ENCODE measurements around the gene SHISAL1. TPM values are rescaled to one million over a fixed set of nuclear protein-coding genes. Genes with fewer than 3 reads are reported as not detected.

Gene SHISAL1
- total RNA-seq, 2 donors from 2014 or later = 0.42 to 0.95 TPM

DNA sequence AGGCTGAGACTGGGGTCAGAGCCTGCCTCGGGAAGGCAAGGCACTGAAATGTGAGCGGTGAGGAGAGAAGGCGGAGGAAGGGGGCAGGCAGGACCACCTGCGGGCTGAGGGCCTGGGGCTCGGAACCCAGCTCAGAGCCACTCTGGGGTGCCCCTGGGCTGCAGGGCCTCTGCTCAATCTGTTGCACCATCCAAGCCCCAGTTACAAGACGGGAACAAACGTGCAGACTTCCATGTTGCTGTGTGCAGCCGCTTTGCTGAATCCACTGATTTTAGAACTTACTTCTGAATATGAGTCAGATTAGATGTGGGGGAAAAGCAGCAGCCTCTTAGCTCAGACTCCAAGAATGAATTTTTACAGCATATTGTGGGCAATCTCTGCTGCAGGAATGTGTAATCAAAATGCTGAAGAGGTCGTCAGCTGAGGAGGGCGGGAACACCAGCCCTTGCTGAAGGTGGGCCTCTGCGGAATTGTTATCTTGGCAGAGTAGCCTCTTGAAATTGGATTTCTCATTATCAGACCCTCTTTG is 110.4 kb downstream of the SHISAL1 start:
- no peaks in the 10 kb centered on the region for H3K27me3 Mint-ChIP-seq (ENCODE audit: insufficient read depth)
- Histone ChIP-seq H3K27ac (ENCODE audit: low read depth, low read length) (no peak overlapping the region), H3K4me1 (ENCODE audit: control insufficient read depth, insufficient read depth, low read length) (no peaks in the 10 kb centered on the region), H3K9ac (ENCODE audit: extremely low read depth, low read length, poor library complexity, severe bottlenecking) (no peak overlapping the region), H3K27me3 (ENCODE audit: control insufficient read depth, insufficient read depth, low read length, poor library complexity, severe bottlenecking) (no peaks in the 10 kb centered on the region), H3K4me3 (ENCODE audit: low read length) (no peak overlapping the region), H3K9me3 (ENCODE audit: control insufficient read depth, low read length) (no peaks in the 10 kb centered on the region), H3K36me3 (ENCODE audit: control insufficient read depth, insufficient read depth, low read length) (no peaks in the 10 kb centered on the region)
- WGBS, 2 experiments (ENCODE audit: insufficient coverage in 1 of 2, insufficient read length in 1 of 2) = 81 to 82% methylated on average over 7 to 11 of the region's 11 CpGs
- H3K9me3 Mint-ChIP-seq = no peaks in the 10 kb centered on the region
- no peaks in the 10 kb centered on the region for H3K36me3 Mint-ChIP-seq (ENCODE audit: low read depth)
- DNase-seq = no peak
- H3K4me1 Mint-ChIP-seq = peaks cover 5% of the 10 kb centered on the region
- TF ChIP-seq, protein P1, sequence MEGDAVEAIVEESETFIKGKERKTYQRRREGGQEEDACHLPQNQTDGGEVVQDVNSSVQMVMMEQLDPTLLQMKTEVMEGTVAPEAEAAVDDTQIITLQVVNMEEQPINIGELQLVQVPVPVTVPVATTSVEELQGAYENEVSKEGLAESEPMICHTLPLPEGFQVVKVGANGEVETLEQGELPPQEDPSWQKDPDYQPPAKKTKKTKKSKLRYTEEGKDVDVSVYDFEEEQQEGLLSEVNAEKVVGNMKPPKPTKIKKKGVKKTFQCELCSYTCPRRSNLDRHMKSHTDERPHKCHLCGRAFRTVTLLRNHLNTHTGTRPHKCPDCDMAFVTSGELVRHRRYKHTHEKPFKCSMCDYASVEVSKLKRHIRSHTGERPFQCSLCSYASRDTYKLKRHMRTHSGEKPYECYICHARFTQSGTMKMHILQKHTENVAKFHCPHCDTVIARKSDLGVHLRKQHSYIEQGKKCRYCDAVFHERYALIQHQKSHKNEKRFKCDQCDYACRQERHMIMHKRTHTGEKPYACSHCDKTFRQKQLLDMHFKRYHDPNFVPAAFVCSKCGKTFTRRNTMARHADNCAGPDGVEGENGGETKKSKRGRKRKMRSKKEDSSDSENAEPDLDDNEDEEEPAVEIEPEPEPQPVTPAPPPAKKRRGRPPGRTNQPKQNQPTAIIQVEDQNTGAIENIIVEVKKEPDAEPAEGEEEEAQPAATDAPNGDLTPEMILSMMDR (conservative IDR thresholded peaks at IDR 0.05) = no peak
- H3K4me3 Mint-ChIP-seq = no peak overlapping the region
- H3K27ac Mint-ChIP-seq = no peak overlapping the region

DNA sequence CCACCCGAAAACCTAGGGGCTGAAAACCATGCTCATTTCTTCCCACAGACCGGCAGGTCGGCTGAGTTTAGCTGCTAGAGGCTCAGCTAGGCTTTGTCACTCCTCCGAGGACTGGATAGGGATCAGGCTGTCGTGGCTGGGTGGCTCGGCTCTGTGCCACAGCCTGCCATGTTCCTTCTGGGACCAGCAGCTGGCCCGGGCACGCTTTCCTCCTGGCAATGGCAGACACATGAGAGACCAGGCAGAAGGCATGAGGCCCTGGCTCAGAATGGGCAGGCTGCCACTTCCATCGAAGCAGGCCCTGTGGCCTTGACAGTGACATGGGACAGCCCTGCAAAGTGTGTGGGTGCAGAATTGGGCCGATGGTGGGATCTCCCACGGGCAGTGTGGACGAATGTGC is 111.1 kb downstream of the SHISAL1 start:
- no peak overlapping the region for H3K9ac ChIP-seq (ENCODE audit: extremely low read depth, low read length, poor library complexity, severe bottlenecking)
- WGBS, 2 experiments (ENCODE audit: insufficient coverage in 1 of 2, insufficient read length in 1 of 2) = 95 to 96% methylated on average over 7 to 12 of the region's 12 CpGs
- no peak overlapping the region for H3K27ac Mint-ChIP-seq
- no peaks in the 10 kb centered on the region for H3K27me3 ChIP-seq (ENCODE audit: control insufficient read depth, insufficient read depth, low read length, poor library complexity, severe bottlenecking)
- H3K4me1 ChIP-seq (ENCODE audit: control insufficient read depth, insufficient read depth, low read length) = no peaks in the 10 kb centered on the region
- no peaks in the 10 kb centered on the region for H3K36me3 Mint-ChIP-seq (ENCODE audit: low read depth)
- no peak overlapping the region for H3K27ac ChIP-seq (ENCODE audit: low read depth, low read length)
- TF ChIP-seq, protein P1 (conservative IDR thresholded peaks at IDR 0.05) = no peak
- no peaks in the 10 kb centered on the region for H3K36me3 ChIP-seq (ENCODE audit: control insufficient read depth, insufficient read depth, low read length)
- no peaks in the 10 kb centered on the region for H3K9me3 ChIP-seq (ENCODE audit: control insufficient read depth, low read length)
- H3K27me3 Mint-ChIP-seq (ENCODE audit: insufficient read depth) = no peaks in the 10 kb centered on the region
- no peak for DNase-seq
- H3K9me3 Mint-ChIP-seq = no peaks in the 10 kb centered on the region
- H3K4me3 ChIP-seq (ENCODE audit: low read length) = no peak overlapping the region
- H3K4me1 Mint-ChIP-seq = peaks cover 5% of the 10 kb centered on the region
- no peak overlapping the region for H3K4me3 Mint-ChIP-seq

DNA sequence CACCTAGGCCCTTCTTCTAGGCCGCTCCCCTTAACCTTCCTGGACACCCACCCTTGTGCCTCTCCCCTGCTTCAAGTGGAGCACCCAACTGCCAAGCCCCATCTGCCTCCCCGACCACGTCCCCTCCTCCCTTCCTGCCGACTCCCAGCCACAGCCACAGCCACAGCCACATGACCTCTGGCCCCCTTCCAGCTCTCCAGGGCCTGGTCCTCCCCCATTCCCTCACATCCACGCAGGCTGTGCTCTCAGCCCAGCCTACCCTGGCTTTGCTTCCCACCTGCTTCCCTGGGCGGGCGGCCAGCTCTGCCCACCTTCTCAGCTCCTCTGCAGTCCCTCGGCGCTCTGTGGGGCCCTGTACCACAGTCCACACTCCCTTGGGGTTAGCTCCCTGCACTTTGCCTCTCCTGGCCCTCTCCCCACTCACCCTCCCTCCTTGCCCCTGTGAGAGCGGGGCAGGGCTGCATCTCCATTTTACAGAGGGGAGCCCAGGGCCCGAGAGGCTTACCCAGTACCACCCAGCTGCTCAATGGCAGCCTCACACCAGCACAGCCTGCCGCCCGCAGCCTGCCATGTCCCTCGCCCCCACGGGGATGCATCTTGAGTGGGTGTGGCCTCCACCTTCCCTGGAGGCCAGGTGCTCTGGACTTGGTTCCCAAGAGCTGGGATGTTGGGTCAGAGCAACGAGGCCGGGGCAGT is 111.7 kb downstream of the SHISAL1 start:
- no peak overlapping the region for H3K9ac ChIP-seq (ENCODE audit: extremely low read depth, low read length, poor library complexity, severe bottlenecking)
- H3K36me3 Mint-ChIP-seq (ENCODE audit: low read depth) = no peaks in the 10 kb centered on the region
- no peaks in the 10 kb centered on the region for H3K27me3 Mint-ChIP-seq (ENCODE audit: insufficient read depth)
- H3K9me3 ChIP-seq (ENCODE audit: control insufficient read depth, low read length) = no peaks in the 10 kb centered on the region
- no peaks in the 10 kb centered on the region for H3K9me3 Mint-ChIP-seq
- H3K4me3 ChIP-seq (ENCODE audit: low read length) = no peak overlapping the region
- TF ChIP-seq, protein P1 (conservative IDR thresholded peaks at IDR 0.05) = no peak
- 85 to 93% methylated on average over 4 to 17 of the region's 17 CpGs for WGBS, 2 experiments (ENCODE audit: insufficient coverage in 1 of 2, insufficient read length in 1 of 2)
- no peak overlapping the region for H3K27ac Mint-ChIP-seq
- no peaks in the 10 kb centered on the region for H3K4me1 ChIP-seq (ENCODE audit: control insufficient read depth, insufficient read depth, low read length)
- peaks cover 6% of the 10 kb centered on the region for H3K4me1 Mint-ChIP-seq
- H3K36me3 ChIP-seq (ENCODE audit: control insufficient read depth, insufficient read depth, low read length) = no peaks in the 10 kb centered on the region
- no peak overlapping the region for H3K4me3 Mint-ChIP-seq
- no peak for DNase-seq
- H3K27me3 ChIP-seq (ENCODE audit: control insufficient read depth, insufficient read depth, low read length, poor library complexity, severe bottlenecking) = no peaks in the 10 kb centered on the region
- H3K27ac ChIP-seq (ENCODE audit: low read depth, low read length) = no peak overlapping the region

Measured in endodermal cell (in vitro differentiated cells).